GM12878 (cell line): ENCODE measurements around the gene RTP1. TPM values are rescaled to one million over a fixed set of nuclear protein-coding genes. Genes with fewer than 3 reads are reported as not detected.

Source experiments
- ATAC-seq: fragments of 200-7000 bp; cut with Tn5 transposase; 3 replicates; pipeline ENCODE4 v1.9.1; 2020; ENCODE audit warnings: mild to moderate bottlenecking, moderate library complexity
- BruUV-seq: library from RNA; stranded (reverse); fragments of 400-500 nt; replicated peaks from 2 replicates; lab custom pipeline; 2021; lab: Mats Ljungman, UMichigan
- CTCF ChIA-PET: fragments of 300-600 bp; sonication (Branson Sonifier 250); formaldehyde crosslinking; extraction: SDS; loops from one replicate; lab custom pipeline; 2021; ENCODE audit warnings: inconsistent platforms; lab: Yijun Ruan, JAX
- POLR2A ChIA-PET: fragments of 350-600 bp; formaldehyde crosslinking; extraction: SDS; loops from one replicate; lab custom pipeline; 2021; ENCODE audit warnings: inconsistent platforms; lab: Charles Lee
- RAD21 ChIA-PET: fragments of 300-600 bp; sonication (Branson Sonifier 250); formaldehyde crosslinking; loops from one replicate; lab custom pipeline; 2023; ENCODE audit warnings: antibody characterized with exemption; ENCODE audit not compliant: unreplicated experiment; lab: Charles Lee
- SMC1A ChIA-PET: fragments of 300-600 bp; sonication (Branson Sonifier 250); formaldehyde crosslinking; loops from one replicate; lab custom pipeline; 2023; ENCODE audit not compliant: unreplicated experiment, uncharacterized antibody; lab: Charles Lee
- DNase-seq: peaks from one replicate; pipeline ENCODE4 v3.0.0-alpha.2; 2011; ENCODE audit warnings: low read depth, low spot score
- FAIRE-seq: peaks from 3 replicates; lab custom pipeline; 2011; peaks lifted over from hg19 to GRCh38; lab: Jason Lieb, UNC
- H2AFZ ChIP-seq: 2 replicates; pipeline ENCODE4 v1.6.0; 2011; ENCODE audit warnings: low read depth, low read length, control low read depth; ENCODE audit not compliant: control insufficient read depth
- H3K27ac ChIP-seq: 2 replicates; pipeline ENCODE4 v1.5.1; 2011; ENCODE audit warnings: control low read depth; ENCODE audit not compliant: control insufficient read depth, insufficient read depth
- H3K27me3 ChIP-seq, 2 experiments: replicated peaks in 1 of 2; 2 replicates each; pipeline versions ENCODE4 v1.6.0 to v1.6.1; 2011; ENCODE audit warnings: low read length in 1 of 2; ENCODE audit not compliant: control insufficient read depth in 2 of 2, insufficient read depth in 2 of 2
- H3K36me3 ChIP-seq, 2 experiments: 2 replicates each; pipeline ENCODE4 v1.5.1; 2011; ENCODE audit warnings: low read length in 1 of 2; ENCODE audit not compliant: control insufficient read depth in 2 of 2, insufficient read depth in 2 of 2
- H3K4me1 ChIP-seq: 2 replicates; pipeline ENCODE4 v1.6.1; 2011; ENCODE audit warnings: mild to moderate bottlenecking, low read length, moderate library complexity, mixed read lengths; ENCODE audit not compliant: control insufficient read depth, insufficient read depth
- H3K4me2 ChIP-seq: 2 replicates; pipeline ENCODE4 v1.6.0; 2011; ENCODE audit warnings: control low read depth; ENCODE audit not compliant: control insufficient read depth, insufficient read depth
- H3K4me3 ChIP-seq: fragments of 200-600 bp; sonication (generic); 2 replicates; pipeline ENCODE4 v1.5.1; 2016
- H3K79me2 ChIP-seq: 2 replicates; pipeline ENCODE4 v1.6.0; 2011; ENCODE audit warnings: low read length; ENCODE audit not compliant: control insufficient read depth, insufficient read depth
- H3K9ac ChIP-seq: 2 replicates; pipeline ENCODE4 v1.8.0; 2011; ENCODE audit warnings: low read length, control low read depth, mixed read lengths; ENCODE audit not compliant: control insufficient read depth, insufficient read depth
- H3K9me3 ChIP-seq: replicated peaks from 3 replicates; pipeline ENCODE4 v1.5.1; 2011; ENCODE audit warnings: mild to moderate bottlenecking, low read length; ENCODE audit not compliant: control insufficient read depth, insufficient read depth
- H4K20me1 ChIP-seq: 2 replicates; pipeline ENCODE4 v1.6.0; 2011; ENCODE audit not compliant: control insufficient read depth, insufficient read depth
- BCL11A ChIP-seq: IDR thresholded peaks from 2 replicates; pipeline ENCODE4 v1.6.1; 2011; ENCODE audit warnings: low read depth, low read length
- EED ChIP-seq: sonication (generic); IDR thresholded peaks from 2 replicates; pipeline ENCODE4 v1.6.1; 2016; ENCODE audit warnings: antibody characterized with exemption, low read depth
- HDAC2 ChIP-seq: fragments of 200-600 bp; sonication (generic); IDR thresholded peaks from 2 replicates; pipeline ENCODE4 v1.6.1; 2017
- HDGF ChIP-seq: fragments of 450-650 bp; IDR thresholded peaks from 2 replicates; pipeline ENCODE4 v1.6.1; 2016; ENCODE audit warnings: antibody characterized with exemption
- LARP7 ChIP-seq: fragments of 450-650 bp; IDR thresholded peaks from 2 replicates; pipeline ENCODE4 v1.6.1; 2017; ENCODE audit warnings: mild to moderate bottlenecking
- RB1 ChIP-seq: fragments of 450-650 bp; formaldehyde crosslinking; IDR thresholded peaks from 2 replicates; pipeline ENCODE4 v1.6.1; 2017; ENCODE audit warnings: mild to moderate bottlenecking, borderline replicate concordance
- SREBF1 ChIP-seq: IDR thresholded peaks from 2 replicates; pipeline ENCODE4 v1.6.1; 2012; ENCODE audit warnings: mild to moderate bottlenecking, low read length
- SREBF2 ChIP-seq: IDR thresholded peaks from 2 replicates; pipeline ENCODE4 v1.6.1; 2012; ENCODE audit warnings: mild to moderate bottlenecking, low read length
- TARDBP ChIP-seq: IDR thresholded peaks from 2 replicates; pipeline ENCODE4 v1.6.1; 2016; ENCODE audit warnings: borderline replicate concordance
- WRNIP1 ChIP-seq: IDR thresholded peaks from 2 replicates; pipeline ENCODE4 v1.6.1; 2011; ENCODE audit warnings: low read depth, low read length, improper control_type of control experiment, borderline replicate concordance
- WGBS: methylation state at CpG from one replicate; pipeline ENCODE4 v1.1.6; 2016; ENCODE audit warnings: low lambda C conversion rate; ENCODE audit not compliant: insufficient replicate concordance, insufficient coverage; ENCODE audit errors: missing lambda C conversion rate; 5-methylcytosine and 5-hydroxymethylcytosine counted together
- in situ Hi-C: fragments of 300-500 bp; cut with MboI; formaldehyde crosslinking; loops from 9 replicates; pipeline ENCODE4 v1.14.3; 2018; ENCODE audit warnings: mixed read lengths
- intact Hi-C: fragments of 100-400 bp; cut with micrococcal nuclease; formaldehyde crosslinking; loops from one replicate; pipeline ENCODE4 v1.14.2; 2022; ENCODE audit not compliant: unreplicated experiment
- polyA plus RNA-seq, 11 experiments: library from polyadenylated mRNA; depleted of rRNA in 4 of 11; unstranded in 6 of 11; stranded (reverse) in 5 of 11; fragments of >200 nt; fragmentation: Nextera tagmentation in 4 of 11; fragmentation: Illumina TruSeq in 1 of 11; extraction: Ambion mirVana in 4 of 11; extraction: Trizol in 1 of 11; gene quantifications; 1 replicate in 1 of 11; 2 replicates in 10 of 11; pipeline versions ENCODE4 v1.2.1 to v1.2.3, GENCODE V29; 2011 to 2016; ENCODE audit warnings: inconsistent platforms in 2 of 11, missing spikeins in 2 of 11, low read depth in 1 of 11
- total RNA-seq, 4 experiments: library from RNA; depleted of rRNA in 3 of 4; stranded (reverse); fragments of >200 nt in 3 of 4; fragmentation: Illumina TruSeq in 1 of 4; extraction: Trizol in 1 of 4; gene quantifications; 2 replicates each; pipeline versions ENCODE4 v1.2.1 to v1.2.3, GENCODE V29; 2013 to 2021
- TF ChIP-seq, protein P1 (sequence below): fragments of 450-650 bp; IDR thresholded peaks from 2 replicates; pipeline ENCODE4 v1.6.1; 2017; ENCODE audit warnings: mild to moderate bottlenecking, moderate library complexity
- TF ChIP-seq, protein P2 (sequence below): fragments of 450-650 bp; IDR thresholded peaks from 2 replicates; pipeline ENCODE4 v1.6.1; 2017; ENCODE audit warnings: borderline replicate concordance
- TF ChIP-seq, protein P3 (sequence below): IDR thresholded peaks from 2 replicates; pipeline ENCODE4 v1.6.1; 2012; ENCODE audit warnings: low read depth, low read length, improper control_type of control experiment

RTP1 gene
- total and polyA plus RNA-seq, 10 of the 15 experiments (the other 5 are each of a cell fraction or from before 2014, with no cell fraction given), result not detected

DNA sequence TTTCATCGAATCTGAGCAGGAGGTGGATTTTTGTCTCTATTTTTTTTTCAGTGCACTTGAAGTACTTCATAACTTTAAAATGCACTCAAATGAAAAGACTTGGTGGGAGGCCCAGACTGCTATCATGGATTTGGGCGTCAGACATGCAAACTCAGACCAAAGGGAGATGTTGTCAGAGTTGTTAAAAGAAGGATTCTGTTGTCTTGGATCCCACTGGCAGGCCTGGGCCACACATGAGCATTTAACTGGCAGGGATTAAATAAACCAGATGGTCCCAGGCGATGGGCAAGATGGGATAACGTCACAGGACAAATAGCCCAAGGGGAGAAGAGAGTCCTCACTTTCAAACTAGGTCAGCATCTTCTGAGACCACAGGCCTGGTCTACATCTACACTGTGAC lies 15.4 kb downstream of the RTP1 start:
- no TSS peak for BruUV-seq

DNA sequence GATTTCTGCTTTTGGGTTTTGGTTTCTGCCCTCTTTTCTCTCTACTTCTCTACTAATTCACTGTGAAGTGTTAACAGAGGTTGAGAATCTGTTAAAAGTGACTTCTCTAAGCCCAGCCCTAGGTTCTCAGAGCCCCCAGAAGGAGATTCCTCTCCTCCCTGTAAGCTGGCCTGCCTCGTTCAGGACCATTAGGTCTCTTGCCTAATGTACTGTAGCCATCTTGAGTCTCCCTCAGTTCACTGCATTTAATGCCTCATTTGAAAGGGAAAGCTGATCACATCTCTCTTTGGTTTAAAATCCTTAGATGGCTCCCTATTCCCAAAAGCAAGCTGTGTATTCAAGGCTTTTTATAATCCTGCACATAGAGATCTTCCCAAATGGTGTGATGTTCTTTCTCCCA lies 16.3 kb downstream of the RTP1 start:
- RAD21 ChIA-PET, result interaction anchor here (0.7 to 1.5 kb wide), 2 partner anchors 154 to 466 kb away, joined by 3 to 4 read pairs; no protein-coding TSS in a partner anchor
- Histone ChIP-seq H3K4me2 (no peak overlapping the region), H3K4me1 (no peaks in the 10 kb centered on the region), H3K27me3 (no peaks in the 10 kb centered on the region), H3K79me2 (no peaks in the 10 kb centered on the region), H3K9ac (no peak overlapping the region), H3K27ac (no peak overlapping the region), H2AFZ (no peak overlapping the region), H3K4me3 (no peak overlapping the region), H4K20me1 (no peaks in the 10 kb centered on the region), H3K9me3 (no peaks in the 10 kb centered on the region), H3K36me3 (no peaks in the 10 kb centered on the region)
- DNase-seq, result no peak
- WGBS, result 0% methylated on average over 1 of the region's 1 CpG
- ATAC-seq, result no peak
- no peak for FAIRE-seq
- CTCF ChIA-PET, result no interaction called here
- POLR2A ChIA-PET, result no interaction called here
- intact Hi-C loops, result no loop called here
- in situ Hi-C loops, result no loop called here
- no TSS peak for BruUV-seq
- SMC1A ChIA-PET, result interaction anchor here (1.2 kb wide), 1 partner anchor 9 kb away, joined by 3 read pairs; no protein-coding TSS in a partner anchor
- TF ChIP-seq, protein P1, sequence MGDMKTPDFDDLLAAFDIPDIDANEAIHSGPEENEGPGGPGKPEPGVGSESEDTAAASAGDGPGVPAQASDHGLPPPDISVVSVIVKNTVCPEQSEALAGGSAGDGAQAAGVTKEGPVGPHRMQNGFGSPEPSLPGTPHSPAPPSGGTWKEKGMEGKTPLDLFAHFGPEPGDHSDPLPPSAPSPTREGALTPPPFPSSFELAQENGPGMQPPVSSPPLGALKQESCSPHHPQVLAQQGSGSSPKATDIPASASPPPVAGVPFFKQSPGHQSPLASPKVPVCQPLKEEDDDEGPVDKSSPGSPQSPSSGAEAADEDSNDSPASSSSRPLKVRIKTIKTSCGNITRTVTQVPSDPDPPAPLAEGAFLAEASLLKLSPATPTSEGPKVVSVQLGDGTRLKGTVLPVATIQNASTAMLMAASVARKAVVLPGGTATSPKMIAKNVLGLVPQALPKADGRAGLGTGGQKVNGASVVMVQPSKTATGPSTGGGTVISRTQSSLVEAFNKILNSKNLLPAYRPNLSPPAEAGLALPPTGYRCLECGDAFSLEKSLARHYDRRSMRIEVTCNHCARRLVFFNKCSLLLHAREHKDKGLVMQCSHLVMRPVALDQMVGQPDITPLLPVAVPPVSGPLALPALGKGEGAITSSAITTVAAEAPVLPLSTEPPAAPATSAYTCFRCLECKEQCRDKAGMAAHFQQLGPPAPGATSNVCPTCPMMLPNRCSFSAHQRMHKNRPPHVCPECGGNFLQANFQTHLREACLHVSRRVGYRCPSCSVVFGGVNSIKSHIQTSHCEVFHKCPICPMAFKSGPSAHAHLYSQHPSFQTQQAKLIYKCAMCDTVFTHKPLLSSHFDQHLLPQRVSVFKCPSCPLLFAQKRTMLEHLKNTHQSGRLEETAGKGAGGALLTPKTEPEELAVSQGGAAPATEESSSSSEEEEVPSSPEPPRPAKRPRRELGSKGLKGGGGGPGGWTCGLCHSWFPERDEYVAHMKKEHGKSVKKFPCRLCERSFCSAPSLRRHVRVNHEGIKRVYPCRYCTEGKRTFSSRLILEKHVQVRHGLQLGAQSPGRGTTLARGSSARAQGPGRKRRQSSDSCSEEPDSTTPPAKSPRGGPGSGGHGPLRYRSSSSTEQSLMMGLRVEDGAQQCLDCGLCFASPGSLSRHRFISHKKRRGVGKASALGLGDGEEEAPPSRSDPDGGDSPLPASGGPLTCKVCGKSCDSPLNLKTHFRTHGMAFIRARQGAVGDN, result no peak
- TF ChIP-seq HDGF (no peak), SREBF2 (no peak), RB1 (no peak), LARP7 (no peak), WRNIP1 (no peak), HDAC2 (no peak), BCL11A (no peak), SREBF1 (no peak)
- TF ChIP-seq, protein P2, sequence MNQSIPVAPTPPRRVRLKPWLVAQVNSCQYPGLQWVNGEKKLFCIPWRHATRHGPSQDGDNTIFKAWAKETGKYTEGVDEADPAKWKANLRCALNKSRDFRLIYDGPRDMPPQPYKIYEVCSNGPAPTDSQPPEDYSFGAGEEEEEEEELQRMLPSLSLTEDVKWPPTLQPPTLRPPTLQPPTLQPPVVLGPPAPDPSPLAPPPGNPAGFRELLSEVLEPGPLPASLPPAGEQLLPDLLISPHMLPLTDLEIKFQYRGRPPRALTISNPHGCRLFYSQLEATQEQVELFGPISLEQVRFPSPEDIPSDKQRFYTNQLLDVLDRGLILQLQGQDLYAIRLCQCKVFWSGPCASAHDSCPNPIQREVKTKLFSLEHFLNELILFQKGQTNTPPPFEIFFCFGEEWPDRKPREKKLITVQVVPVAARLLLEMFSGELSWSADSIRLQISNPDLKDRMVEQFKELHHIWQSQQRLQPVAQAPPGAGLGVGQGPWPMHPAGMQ, result no peak

More for the DNA sequence above, 15.4 kb downstream of the RTP1 start:
- Histone ChIP-seq H3K79me2 (no peaks in the 10 kb centered on the region), H3K4me1 (no peaks in the 10 kb centered on the region), H3K4me3 (no peak overlapping the region), H4K20me1 (no peaks in the 10 kb centered on the region), H3K9me3 (no peaks in the 10 kb centered on the region), H3K9ac (no peak overlapping the region), H3K27ac (no peak overlapping the region), H3K36me3 (no peaks in the 10 kb centered on the region), H3K4me2 (no peak overlapping the region), H3K27me3 (0 out of 4 replicates have a peak, but pooled peaks cover 0 to 3% of the 10 kb centered on the region in 2 experiments), H2AFZ (no peak overlapping the region)
- in situ Hi-C loops (no loop called here), intact Hi-C loops (no loop called here)
- CTCF ChIA-PET, result no interaction called here
- ATAC-seq (no peak), FAIRE-seq (no peak), DNase-seq (no peak)
- TF ChIP-seq, protein P3, sequence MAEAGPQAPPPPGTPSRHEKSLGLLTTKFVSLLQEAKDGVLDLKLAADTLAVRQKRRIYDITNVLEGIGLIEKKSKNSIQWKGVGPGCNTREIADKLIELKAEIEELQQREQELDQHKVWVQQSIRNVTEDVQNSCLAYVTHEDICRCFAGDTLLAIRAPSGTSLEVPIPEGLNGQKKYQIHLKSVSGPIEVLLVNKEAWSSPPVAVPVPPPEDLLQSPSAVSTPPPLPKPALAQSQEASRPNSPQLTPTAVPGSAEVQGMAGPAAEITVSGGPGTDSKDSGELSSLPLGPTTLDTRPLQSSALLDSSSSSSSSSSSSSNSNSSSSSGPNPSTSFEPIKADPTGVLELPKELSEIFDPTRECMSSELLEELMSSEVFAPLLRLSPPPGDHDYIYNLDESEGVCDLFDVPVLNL, result no peak
- no peak for TF ChIP-seq TARDBP
- TF ChIP-seq EED, result no peak
- POLR2A ChIA-PET, result interaction anchor here (0.6 kb wide), 1 partner anchor 240 kb away, joined by 3 read pairs; no protein-coding TSS in a partner anchor
- SMC1A ChIA-PET, result interaction anchor here (1.2 kb wide), 1 partner anchor 10 kb away, joined by 3 read pairs; no protein-coding TSS in a partner anchor
- RAD21 ChIA-PET, result no interaction called here
- whole genome bisulfite sequencing, result 15% methylated on average over 4 of the region's 4 CpGs
